Measurements from ENCODE around the gene ASMTL. TPM values are rescaled to one million over a fixed set of nuclear protein-coding genes. Genes with fewer than 3 reads are reported as not detected.

ASMTL gene
- total and polyA plus RNA-seq, 2 of the 13 experiments (the other 11 are each of a cell fraction or from before 2014, with no cell fraction given), result 5.6 to 16.3 TPM

GRCh38 chrX:1391370-1391706, 61.4 kb downstream of the ASMTL start (continued):
- no peak for TF ChIP-seq ZBTB39 (CRISPR knock-in tag; IDR thresholded peaks at IDR 0.05)
- TF ChIP-seq TCF7 (IDR thresholded peaks at IDR 0.05; ENCODE audit: low read depth), result no peak
- no peak for TF ChIP-seq ZKSCAN8 (CRISPR knock-in tag; IDR thresholded peaks at IDR 0.05; ENCODE audit: borderline replicate concordance)
- 0 out of 2 replicates have a peak, but pooled peaks have one; percentile 55 for TF ChIP-seq ATF6 (CRISPR knock-in tag; conservative IDR thresholded peaks at IDR 0.05)
- no peak for TF ChIP-seq BRD4 (CRISPR knock-in tag; IDR thresholded peaks at IDR 0.05)
- no peak for TF ChIP-seq ZNF737 (CRISPR knock-in tag; IDR thresholded peaks at IDR 0.05; ENCODE audit: borderline replicate concordance)
- TF ChIP-seq RORA (CRISPR knock-in tag; IDR thresholded peaks at IDR 0.05), result no peak
- TF ChIP-seq EZH2 (conservative IDR thresholded peaks at IDR 0.05; ENCODE audit: low read depth, low read length), result no peak
- no peak for TF ChIP-seq ZNF234 (CRISPR knock-in tag; conservative IDR thresholded peaks at IDR 0.05)
- no peak for TF ChIP-seq ZSCAN20 (CRISPR knock-in tag; IDR thresholded peaks at IDR 0.05; ENCODE audit: borderline replicate concordance)
- no peak for TF ChIP-seq ZBTB43 (CRISPR knock-in tag; conservative IDR thresholded peaks at IDR 0.05)
- TF ChIP-seq CEBPB (IDR thresholded peaks at IDR 0.05; ENCODE audit: borderline replicate concordance, low read depth, low read length), result no peak
- TF ChIP-seq ZFP91 (CRISPR knock-in tag; IDR thresholded peaks at IDR 0.05; ENCODE audit: borderline replicate concordance), result no peak
- TF ChIP-seq ZNF432 (CRISPR knock-in tag; IDR thresholded peaks at IDR 0.05; ENCODE audit: borderline replicate concordance), result no peak
- no peak for TF ChIP-seq HES4 (CRISPR knock-in tag; IDR thresholded peaks at IDR 0.05; ENCODE audit: borderline replicate concordance)
- peak; percentile 61; the same call in 1 of the 2 replicates for TF ChIP-seq RXRA (CRISPR knock-in tag; IDR thresholded peaks at IDR 0.05)
- TF ChIP-seq RFX3 (CRISPR knock-in tag; IDR thresholded peaks at IDR 0.05), result no peak
- TF ChIP-seq YEATS2 (CRISPR knock-in tag; IDR thresholded peaks at IDR 0.05; ENCODE audit: borderline replicate concordance), result no peak
- TF ChIP-seq ZNF788 (CRISPR knock-in tag; IDR thresholded peaks at IDR 0.05; ENCODE audit: borderline replicate concordance), result no peak
- TF ChIP-seq CENPT (CRISPR knock-in tag; IDR thresholded peaks at IDR 0.05; ENCODE audit: low read depth), result no peak
- no peak for TF ChIP-seq ZSCAN9 (CRISPR knock-in tag; IDR thresholded peaks at IDR 0.05; ENCODE audit: borderline replicate concordance)
- TF ChIP-seq ZNF44 (CRISPR knock-in tag; IDR thresholded peaks at IDR 0.05), result no peak
- 0 out of 2 replicates have a peak, but pooled peaks have one; percentile 31 for TF ChIP-seq SMAD1 (CRISPR knock-in tag; IDR thresholded peaks at IDR 0.05; ENCODE audit: borderline replicate concordance, low read depth)
- no peak for TF ChIP-seq U2AF1 (optimal IDR thresholded peaks at IDR 0.05; ENCODE audit: low read depth, low read length)
- TF ChIP-seq HOXD1 (CRISPR knock-in tag; IDR thresholded peaks at IDR 0.05), result no peak
- no peak for TF ChIP-seq ATF7-NPFF (CRISPR knock-in tag; IDR thresholded peaks at IDR 0.05; ENCODE audit: low read depth)
